AG08396 (cell line): ENCODE results near the gene SNX20.

Experiments
- DNase-seq: peaks from one replicate; pipeline ENCODE4 v3.0.0; 2012; ENCODE audit warnings: low spot score, mixed read lengths

The SNX20 gene

DNA sequence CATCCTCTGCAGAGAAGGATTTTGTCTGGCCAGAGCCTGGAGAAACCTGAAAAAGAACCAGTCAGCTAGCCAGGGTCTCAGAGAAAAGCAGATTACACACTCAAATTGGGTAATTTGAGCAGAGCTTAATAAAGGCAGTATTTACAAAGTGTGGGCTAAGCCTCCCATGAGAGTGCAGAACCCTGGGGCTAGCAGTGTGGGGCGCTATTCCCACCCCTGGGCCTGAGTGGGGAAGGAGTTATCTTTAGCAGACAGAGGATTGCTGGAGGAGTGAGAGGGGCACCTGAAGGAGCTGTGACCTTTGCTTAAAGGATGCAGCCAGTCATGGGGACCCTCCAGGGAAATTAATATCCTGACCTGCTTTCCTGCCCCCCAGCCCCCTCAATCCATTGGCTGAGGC lies 46.2 kb downstream of the SNX20 start:
- no peak for DNase-seq

DNA sequence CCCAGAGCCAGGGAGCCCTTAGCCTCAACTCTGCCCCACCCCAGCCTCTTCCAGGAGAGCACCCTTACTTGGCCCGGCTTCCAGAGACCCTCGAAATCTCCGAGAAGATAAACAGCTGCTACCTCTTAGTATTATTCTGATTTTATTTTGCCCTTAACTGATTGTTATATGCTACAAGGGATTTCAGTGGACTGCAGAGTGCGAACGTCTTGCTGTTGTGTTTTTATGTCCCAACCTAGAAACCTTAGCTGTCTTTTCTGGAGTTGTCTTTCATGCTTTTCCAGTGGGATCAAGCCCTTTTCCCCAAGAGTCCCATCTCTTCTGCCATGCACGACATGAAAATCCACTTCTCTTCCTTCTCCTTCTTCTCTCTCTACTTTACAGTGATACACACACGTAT lies 47.0 kb downstream of the SNX20 start:
- no peak for DNase-seq

DNA sequence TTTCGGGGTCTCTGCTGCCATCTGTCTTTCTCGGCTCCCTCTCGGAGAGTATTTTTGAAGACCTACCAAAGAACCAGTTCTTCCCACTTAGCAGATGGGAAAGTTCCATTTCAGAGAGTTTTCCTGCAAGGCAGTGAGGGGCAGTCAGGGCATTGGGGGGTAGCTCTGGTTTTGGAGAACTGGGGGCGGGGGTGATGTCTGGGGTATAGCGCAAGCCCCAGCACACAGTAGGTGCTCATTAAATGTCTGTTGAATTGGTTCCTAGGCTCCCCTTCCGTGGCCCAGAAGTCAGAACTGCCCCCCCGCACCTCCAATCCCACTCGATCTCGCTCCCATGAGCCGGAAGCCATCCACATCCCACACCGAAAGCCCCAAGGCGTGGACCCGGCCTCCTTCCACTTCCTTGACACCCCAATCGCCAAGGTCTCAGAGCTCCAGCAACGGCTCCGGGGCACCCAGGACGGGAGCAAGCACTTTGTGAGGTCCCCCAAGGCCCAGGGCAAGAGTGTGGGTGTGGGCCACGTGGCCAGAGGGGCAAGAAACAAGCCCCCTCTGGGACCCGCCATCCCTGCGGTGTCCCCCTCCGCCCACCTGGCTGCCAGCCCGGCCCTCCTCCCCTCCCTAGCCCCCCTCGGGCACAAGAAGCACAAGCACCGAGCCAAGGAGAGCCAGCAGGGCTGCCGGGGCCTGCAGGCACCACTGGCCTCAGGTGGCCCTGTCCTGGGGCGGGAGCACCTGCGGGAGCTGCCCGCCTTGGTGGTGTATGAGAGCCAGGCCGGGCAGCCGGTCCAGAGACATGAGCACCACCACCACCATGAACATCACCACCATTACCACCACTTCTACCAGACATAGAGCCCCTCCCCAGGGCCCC lies 47.9 kb downstream of the SNX20 start:
- no peak for DNase-seq

DNA sequence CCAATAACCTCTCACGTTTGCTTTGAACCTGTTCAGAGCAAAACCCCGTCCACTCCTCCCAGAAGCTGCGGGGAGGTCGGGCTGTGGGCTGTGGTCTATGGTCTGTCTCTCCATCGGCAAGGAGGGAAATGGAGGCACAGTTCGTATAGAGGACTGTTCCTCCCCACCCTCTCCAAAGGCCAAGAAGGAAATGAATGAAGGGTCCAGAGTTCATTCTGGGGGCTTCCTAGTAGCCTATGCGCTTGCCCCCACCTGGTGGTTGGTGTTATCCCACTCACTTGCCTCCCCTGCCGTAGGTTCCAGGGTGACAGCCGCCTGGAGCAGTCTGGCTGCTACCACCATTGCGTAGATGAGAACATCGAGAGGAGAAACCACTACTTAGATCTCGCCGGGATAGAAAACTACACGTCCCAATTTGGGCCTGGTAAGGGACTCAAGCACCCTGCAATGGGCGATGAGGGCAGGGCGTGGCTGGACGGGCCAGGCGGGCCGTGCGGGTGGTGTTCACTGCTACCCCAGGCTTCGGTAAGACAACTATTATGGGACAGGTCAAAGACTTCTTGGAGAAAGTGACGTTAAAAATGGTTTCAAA lies 49.0 kb downstream of the SNX20 start:
- DNase-seq: no peak

DNA sequence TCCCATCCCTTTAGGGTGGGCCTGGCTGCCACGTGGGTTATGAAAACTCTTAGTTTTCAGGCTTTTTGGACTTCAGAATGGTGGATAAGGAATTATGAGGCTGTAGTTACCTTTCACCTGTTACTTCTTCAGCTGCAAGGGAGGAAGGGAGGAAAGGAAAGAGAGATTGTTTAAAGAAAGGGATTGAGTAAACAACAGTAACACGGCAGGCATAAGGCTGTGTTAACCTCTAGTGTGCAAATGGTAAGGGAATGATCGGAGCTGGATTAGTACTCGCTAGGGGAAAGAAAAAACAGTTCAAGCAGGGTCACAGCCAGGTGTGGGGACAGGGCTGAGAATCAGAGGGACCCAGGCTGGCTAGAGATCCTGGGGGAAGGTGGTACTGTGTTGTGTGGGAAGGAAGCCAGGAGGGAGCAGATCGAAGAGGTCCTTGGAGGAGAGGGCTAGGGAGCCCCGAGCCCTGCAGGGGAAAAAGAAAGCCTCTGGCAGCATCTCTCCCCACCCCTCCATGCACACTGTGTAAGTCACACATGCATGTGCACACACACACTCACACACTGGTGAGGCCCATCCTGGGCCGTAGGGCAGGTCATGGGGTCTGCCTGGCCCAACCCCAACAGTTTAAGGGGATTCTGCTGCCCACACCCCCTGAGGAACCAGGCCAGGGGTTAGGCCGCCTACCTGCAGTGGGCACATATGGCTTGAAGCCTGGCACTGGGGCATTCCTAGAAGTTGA lies 49.7 kb downstream of the SNX20 start:
- DNase-seq: no peak

DNA sequence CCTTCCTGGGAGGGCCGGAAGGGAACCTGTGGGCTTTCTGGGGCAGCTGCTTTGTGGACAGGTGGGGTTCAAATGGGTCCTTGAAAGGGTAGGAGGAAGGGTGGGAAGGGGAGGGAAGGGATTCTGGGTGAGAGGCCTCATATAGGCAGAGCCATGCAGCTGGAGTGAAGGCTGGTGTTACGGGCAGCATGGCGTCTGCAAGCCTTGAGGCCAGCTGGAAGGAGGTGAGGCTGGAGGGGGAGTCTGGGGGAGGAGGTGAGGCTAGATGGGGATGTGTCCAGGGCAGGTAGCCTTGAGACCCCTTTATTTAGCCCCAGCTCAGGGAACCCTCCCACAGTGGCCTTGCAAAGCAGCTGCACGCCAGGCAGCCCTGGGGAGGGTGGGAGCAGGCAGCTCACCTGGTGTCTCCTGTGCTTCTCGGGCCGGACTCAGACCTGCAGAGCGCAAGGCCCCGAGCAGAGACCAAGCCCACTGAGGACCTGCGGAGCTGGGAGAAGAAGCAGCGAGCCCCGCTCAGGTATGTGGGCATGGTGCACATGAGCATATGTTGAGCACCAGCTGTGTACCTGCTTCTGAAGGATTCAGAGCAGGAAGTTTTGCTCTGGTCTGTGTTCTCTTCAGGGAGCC lies 50.6 kb downstream of the SNX20 start:
- DNase-seq: no peak

DNA sequence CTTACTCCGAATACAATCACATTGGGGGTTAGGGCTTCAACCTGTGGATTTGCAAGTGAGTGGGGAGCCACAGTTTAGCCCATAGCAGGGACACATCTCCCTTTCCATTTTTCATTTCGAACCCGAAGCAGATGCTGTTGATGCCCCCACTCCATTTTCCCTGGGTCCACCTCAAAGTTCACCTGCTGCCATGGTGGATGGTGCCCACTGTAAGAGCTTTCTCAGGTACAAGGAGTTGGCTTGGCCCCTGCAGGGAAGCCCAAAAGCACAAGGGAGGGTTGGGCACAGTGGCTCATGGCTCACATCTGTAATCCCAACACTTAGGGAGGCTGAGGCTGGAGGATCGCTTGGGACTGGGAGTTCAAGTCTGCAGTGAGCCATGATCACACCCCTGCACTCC lies 51.8 kb downstream of the SNX20 start:
- no peak for DNase-seq

DNA sequence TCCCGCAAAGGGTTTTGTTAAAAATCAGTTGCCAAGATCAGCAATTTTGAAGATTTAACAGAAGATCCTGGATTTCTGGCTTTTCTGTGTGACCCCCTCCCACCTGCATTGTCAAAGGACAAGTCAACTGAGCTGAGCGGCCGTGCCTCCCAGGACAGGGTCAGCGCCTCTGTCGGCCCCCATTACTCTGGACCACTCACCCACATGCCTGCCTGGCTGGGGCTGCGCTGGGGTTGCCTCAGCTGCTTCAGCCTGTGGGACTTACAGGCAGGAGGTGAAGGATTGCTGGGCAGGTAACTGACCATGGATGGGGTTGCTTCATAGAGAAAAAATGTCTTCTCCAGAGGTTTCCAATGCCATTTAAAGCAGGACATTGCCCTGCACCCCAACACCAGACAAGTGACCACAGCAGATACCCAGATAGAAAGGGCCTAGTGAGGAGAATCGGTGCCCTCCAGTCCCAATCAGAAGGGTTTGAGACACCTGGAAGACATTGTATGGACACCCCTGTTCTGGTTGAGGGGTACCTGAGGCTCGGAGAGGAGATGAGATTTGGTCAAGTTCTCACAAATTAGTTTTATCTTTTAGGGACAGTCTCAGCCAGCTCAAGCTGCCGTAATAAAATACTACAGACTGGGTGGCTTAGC lies 52.8 kb downstream of the SNX20 start:
- DNase-seq: no peak

DNA sequence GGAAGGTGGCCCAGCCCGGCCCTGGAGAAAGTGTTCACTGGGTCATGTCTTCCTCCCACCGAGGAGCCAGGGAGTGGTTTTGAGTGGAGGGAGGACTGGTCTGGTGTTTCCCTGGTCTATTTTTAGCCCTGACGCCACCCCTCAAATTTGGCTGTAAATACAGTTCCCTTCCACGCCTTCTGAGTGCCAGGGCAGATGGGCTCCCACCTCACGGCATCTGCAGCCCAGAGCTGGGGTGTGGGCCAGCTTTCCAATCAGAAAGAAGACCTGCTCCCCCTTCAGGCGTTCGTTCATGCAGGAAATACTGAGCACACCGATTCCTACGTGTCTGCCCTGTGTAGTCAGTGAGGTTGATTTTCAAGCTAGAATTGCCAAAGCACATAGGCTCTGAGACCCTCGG lies 53.7 kb downstream of the SNX20 start:
- no peak for DNase-seq

DNA sequence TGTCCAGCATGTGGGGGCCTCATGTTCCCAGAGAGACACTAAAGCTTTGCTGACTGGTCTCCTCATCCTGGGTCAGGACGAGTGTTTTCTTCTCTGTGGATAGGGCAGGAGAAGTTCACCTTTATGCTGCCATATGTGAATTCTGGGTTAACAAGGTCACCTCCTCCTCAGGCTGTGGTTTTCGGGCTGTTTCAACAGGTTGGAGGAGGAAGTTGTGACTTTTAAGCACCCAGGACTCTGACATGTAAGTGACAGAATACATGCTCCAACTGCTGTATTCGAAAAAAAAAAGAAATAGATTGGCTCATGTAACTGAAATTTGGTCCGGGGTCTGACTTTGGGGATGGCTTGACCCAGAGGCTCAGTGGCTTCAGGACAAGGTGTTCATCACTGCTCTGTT lies 54.2 kb downstream of the SNX20 start:
- DNase-seq: no peak

DNA sequence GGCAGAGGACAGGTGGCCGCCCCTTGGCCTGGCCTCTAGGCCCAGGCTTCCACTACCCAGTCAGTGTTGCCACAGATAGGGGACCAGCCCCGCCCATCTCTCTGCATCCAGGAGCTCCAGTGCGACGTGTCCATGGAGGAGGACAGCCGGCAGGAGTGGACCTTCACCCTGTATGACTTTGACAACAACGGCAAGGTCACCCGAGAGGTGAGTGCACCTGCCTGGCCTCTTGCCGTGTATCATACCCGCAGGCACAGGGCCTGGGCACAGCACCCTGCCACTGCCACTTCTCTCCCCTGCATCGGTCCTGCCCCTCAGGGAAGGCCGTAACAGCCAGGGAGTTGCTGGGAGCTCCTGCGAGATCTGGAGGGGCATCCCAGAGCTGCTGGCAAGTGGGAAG lies 55.7 kb downstream of the SNX20 start:
- no peak for DNase-seq

DNA sequence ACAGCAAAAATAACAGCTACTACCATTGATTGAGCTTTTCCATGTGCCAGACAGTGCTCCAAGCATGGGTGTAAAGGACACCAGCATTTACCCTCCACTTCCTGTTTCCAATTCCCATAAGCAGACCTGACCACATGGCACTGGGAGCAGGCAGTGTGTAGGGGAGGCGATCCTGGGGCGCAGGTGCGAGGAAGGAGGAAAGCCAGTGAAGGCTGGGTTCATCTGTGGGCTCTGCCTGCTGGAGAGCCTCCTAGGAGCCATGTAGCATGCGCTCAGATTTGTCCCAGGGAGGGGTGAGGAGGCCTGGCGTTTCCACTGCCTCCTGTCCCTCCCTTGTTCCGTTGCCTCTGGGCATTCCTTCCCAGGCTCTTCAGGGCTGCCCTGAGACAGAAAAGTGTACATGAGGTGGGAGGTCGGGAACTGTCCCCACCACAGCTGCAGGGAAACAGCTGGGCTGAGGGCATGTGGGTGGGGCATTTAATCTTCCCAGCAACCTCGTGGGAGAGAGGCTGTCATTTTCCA lies 56.6 kb downstream of the SNX20 start:
- no peak for DNase-seq

DNA sequence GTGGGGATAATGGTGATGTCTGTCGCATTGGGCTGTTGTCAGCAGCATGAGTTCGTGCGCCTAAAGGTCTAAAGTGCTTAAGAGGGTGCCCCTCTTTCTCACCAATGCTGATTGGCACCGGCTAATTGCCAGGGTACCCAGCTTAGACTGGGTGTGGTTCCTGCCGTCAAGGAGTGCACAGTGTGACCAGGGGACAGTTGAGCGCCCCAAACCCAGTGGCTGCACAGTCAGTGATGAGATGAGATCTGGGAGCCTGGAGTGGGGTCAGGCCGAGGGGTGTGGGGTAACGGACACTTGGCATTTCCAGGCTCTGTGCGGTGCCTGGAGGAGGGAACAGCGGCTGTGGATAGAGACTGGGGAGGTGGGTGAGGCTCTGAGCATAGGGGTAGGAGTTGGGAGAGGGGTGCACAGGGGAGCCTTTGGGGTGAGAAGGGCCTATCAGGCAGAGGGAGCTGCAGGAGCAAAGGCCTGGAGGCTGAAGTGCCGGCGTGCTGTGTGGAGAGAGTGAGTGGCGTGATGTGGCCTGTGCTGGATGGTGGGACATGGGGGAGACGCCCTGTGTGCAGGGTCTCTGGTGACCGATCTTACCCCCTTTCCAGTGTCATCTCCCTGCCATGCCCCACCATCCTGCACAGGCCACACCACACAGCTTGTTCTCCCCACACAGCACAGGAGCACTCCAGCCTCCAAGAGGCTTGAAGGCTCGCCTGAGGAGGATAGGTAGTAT lies 58.3 kb downstream of the SNX20 start:
- DNase-seq: no peak

DNA sequence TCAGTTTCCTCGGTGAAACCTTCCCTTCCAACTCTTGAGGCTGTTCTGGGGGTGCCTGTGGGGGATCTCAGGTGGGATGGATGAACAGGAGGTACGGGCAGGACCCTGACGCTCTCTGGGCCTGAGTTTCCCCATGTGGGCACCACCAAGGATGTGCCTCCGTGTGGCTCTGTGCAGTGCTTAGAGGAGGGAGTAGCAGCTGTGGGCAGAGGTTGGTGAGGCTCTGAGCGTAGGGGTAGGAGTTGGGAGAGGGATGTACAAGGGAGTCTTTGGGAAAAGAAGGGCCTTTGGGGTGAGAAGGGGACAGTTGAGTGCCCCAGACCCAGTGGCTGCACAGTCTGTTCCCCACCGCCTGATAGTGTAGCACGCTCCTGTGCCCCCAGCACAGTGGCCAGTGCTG lies 59.1 kb downstream of the SNX20 start:
- no peak for DNase-seq
